GM18858 (cell line): ENCODE results near the gene DNAJC11.
"Not testable (repeated sequence)": the region's sequence is repeated elsewhere in the genome, so short reads cannot be mapped to it uniquely, and the experiment has no call there.

ENCODE experiments used
- ATAC-seq: cut with Tn5 transposase; IDR thresholded peaks from one replicate; pipeline ENCODE4 v1.9.1; 2021; ENCODE audit not compliant: unreplicated experiment

The DNAJC11 gene

GRCh38 chr1:6701437-6702153 lies at the start of gene DNAJC11:
TSS of gene DNAJC11 (minus strand) at chr1:6701816. CDS start at chr1:6701800, 16 bp downstream.
- ATAC-seq: peak; percentile 76

- no peak for ATAC-seq
Observed at GRCh38 chr1:6750490-6750889, 48.9 kb upstream of the DNAJC11 start.

GRCh38 chr1:6747674-6748073 lies 46.1 kb upstream of the DNAJC11 start:
- ATAC-seq: no peak

GRCh38 chr1:6745073-6745472 lies 43.5 kb upstream of the DNAJC11 start:
- ATAC-seq: no peak

- ATAC-seq: no peak
Observed at GRCh38 chr1:6743189-6744101, 41.8 kb upstream of the DNAJC11 start.

- not testable (repeated sequence) for ATAC-seq
Observed at GRCh38 chr1:6742676-6743188, 41.1 kb upstream of the DNAJC11 start.

- no peak for ATAC-seq
Observed at GRCh38 chr1:6738987-6739676, 37.5 kb upstream of the DNAJC11 start.

- no peak for ATAC-seq
Observed at GRCh38 chr1:6732942-6733341, 31.3 kb upstream of the DNAJC11 start.

- no peak for ATAC-seq
Observed at GRCh38 chr1:6731905-6732304, 30.3 kb upstream of the DNAJC11 start.

GRCh38 chr1:6730880-6731279 lies 29.3 kb upstream of the DNAJC11 start:
- ATAC-seq: no peak

- no peak for ATAC-seq
Observed at GRCh38 chr1:6730473-6730872, 28.9 kb upstream of the DNAJC11 start.

GRCh38 chr1:6727535-6727934 lies 25.9 kb upstream of the DNAJC11 start:
- no peak for ATAC-seq

GRCh38 chr1:6726253-6726652 lies 24.6 kb upstream of the DNAJC11 start:
- no peak for ATAC-seq

- no peak for ATAC-seq
Observed at GRCh38 chr1:6724517-6725141, 23.0 kb upstream of the DNAJC11 start.

GRCh38 chr1:6723621-6724428 lies 22.2 kb upstream of the DNAJC11 start:
- no peak for ATAC-seq

GRCh38 chr1:6711174-6711573 lies 9.6 kb upstream of the DNAJC11 start:
- no peak for ATAC-seq

- ATAC-seq: no peak
Observed at GRCh38 chr1:6704746-6705145, 3.1 kb upstream of the DNAJC11 start.

- ATAC-seq: no peak
Observed at GRCh38 chr1:6703016-6703415, 1.4 kb upstream of the DNAJC11 start.

- peak; percentile 7 for ATAC-seq
Observed at GRCh38 chr1:6700853-6701436, 671 bp downstream of the DNAJC11 start.

GRCh38 chr1:6699915-6700314 lies 1.7 kb downstream of the DNAJC11 start:
- ATAC-seq: not testable (repeated sequence)
